Measurements from ENCODE around the gene EFHD2.
"Not testable (repeated sequence)": the region's sequence is repeated elsewhere in the genome, so short reads cannot be mapped to it uniquely, and the experiment has no call there.

The EFHD2 gene

GRCh38 chr1:15457585-15457984 lies 47.9 kb downstream of the EFHD2 start:
- no peak for DNase-seq

GRCh38 chr1:15458388-15458787 lies 48.7 kb downstream of the EFHD2 start:
- DNase-seq, result not testable (repeated sequence)

DNA sequence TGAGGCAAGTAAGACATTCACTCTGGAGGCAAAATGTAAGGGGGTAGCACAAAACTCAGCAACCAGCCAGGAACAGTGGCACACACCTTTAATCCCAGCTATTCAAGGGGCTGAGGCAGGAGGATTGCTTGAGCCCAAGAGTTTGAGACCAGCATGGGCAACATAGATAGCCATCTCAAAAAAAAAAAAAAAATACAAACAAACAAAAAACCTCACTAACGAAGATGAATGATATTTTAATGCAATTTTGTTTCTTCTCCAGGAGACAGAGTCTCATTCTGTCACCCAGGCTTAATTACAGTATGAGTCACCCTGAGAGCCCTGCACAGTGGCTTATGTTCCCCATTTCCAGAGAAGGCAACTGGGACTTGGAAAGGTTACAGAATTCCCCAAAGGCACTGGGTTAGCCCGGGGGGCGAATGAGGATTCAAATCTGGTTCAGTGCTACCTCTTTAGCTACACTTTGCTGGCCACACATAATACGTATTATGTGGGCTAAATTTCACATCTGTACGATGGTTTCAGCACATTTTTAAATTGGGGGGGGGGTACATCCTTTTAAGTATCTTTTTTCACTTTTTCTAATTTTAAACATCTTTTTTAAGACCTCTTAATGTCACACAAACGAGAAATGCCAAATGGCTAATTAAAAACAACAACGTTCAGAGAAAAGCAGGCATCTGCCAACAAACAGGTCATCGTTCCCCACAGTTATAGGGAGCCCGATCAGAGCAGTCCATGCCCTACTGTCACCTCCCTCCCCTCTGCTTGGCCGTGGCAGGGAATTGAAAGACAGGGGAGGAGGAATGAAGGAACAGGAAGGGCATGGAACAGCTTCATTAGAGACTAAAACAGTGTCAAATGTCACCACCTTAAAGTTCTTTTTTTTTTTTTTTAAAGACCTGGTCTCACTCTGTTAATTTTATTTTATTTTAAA lies 50.4 kb downstream of the EFHD2 start:
- no peak for DNase-seq

DNA sequence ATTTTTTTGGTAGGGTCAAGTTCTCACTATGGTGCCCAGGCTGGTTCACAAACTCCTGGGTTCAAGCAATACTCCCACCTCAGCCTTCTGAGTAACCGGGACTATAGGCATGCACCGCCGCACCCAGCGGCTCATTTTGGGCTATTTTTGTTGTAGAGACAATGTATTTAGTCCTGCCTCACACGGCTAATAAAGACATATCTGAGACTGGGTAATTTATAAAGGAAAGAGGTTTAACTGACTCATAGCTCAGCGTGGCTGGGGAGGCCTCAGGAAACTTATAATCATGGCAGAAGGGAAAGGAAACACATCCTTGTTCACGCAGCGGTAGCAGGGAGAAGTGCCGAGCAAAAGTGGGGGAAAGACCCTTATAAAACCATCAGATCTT lies 51.0 kb downstream of the EFHD2 start:
- no peak for DNase-seq

GRCh38 chr1:15463064-15463800 lies 53.5 kb downstream of the EFHD2 start:
- not testable (repeated sequence) for DNase-seq

- not testable (repeated sequence) for DNase-seq
Measured at GRCh38 chr1:15463926-15464322, 54.2 kb downstream of the EFHD2 start.

DNA sequence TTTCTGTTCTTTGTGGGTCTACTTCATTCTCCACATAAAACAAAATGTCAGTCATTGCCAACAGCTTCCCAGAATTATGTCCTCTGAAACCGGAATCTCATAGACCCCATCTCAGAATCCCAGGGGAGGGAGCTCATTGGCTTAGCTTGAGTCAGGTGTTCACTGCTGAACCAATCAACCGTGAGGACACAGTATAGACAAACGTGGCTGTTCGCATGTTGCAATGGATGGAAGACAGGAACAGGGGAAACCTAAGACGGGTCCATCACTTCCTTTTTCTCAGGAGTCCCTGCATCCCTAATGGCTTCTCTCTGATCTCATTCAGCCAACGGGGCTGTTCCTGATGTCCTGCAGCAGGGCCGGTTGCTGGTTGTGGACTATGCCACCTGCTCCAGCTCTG lies 56.0 kb downstream of the EFHD2 start:
- no peak for DNase-seq

- not testable (repeated sequence) for DNase-seq
Measured at GRCh38 chr1:15466955-15467625, 57.4 kb downstream of the EFHD2 start.

DNA sequence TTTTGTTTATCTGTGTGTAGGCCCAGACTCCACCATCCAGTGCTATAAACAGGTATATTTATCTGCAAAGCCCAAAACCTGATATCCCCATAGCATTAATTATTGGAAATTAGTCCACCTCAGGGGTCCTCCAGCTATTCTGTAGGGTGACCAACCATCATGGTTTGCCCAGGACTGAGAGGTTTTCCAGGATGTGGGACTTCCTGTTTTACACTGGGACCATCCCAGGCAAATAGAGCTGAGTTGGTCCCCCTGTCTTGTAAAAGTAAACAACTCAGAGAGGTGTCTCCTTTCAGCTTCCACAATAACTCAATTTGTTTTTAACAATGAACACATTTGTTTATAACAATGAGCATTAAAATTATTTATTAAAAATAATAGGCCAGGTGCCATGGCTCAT lies 58.5 kb downstream of the EFHD2 start:
- no peak for DNase-seq

DNA sequence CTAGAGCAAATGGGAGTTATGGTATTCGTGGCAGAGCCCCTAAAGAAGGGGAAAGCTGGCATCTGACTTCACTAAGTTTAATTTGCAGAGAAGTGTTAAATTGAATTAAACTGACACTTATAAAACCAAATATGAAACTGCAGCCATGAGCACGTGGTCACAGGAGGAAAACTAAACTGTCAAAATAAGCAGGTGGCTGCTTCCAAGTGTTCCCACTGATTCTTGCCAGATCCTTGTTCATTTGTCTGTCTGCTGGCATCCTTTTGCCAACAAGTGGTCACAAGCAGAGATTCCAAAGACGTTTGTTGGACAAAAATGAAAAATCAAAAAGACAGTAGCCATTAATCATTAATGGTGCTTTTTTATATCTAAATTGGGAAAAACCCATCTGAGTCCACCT lies 59.7 kb downstream of the EFHD2 start:
- no peak for DNase-seq

- DNase-seq, result not testable (repeated sequence)
Measured at GRCh38 chr1:15469821-15470448, 60.2 kb downstream of the EFHD2 start.

DNA sequence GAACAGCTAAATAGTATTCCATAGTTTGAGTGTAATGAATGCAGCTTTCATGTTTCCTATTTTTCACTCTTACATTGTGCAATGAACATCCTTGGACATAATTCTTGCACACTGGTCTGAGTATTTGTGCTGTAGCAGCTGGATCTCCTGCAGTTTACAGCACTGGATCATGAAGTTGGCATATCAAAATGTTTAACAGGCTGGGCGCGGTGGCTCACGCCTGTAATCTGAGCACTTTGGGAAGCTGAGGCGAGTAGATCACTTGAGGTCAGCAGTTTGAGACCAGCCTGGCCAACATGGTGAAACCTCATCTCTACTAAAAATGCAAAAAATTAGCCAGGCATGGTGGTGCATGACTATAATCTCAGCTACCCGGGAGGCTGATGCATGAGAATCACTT lies 61.4 kb downstream of the EFHD2 start:
- not testable (repeated sequence) for DNase-seq

DNA sequence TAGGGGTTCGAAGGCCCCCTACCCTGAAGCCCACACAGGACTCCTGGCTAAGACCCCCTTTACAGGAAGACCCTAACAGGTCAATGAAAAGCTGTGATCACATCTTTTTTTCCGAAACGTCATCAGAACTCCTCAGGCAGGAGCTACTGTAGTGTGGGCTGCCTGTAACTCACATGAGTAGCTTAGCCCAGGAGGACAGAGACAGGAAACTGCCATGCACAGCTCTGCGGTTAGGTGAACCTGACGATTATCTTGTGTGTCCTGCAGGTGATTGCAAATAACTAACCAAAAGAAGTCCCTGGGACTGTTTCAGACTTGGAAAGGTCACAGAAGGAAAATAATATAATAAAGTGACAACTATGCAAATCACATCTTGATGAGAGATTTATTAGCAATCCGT lies 62.0 kb downstream of the EFHD2 start:
- DNase-seq, result not testable (repeated sequence)

- no peak for DNase-seq
Measured at GRCh38 chr1:15472587-15472986, 62.9 kb downstream of the EFHD2 start.

- DNase-seq, result no peak
Measured at GRCh38 chr1:15475752-15476314, 66.1 kb downstream of the EFHD2 start, which contains the start of gene CELA2B. Gene CELA2B, plus strand, starts transcription at chr1:15476104. Its CDS starts 22 bp downstream, at chr1:15476126.

DNA sequence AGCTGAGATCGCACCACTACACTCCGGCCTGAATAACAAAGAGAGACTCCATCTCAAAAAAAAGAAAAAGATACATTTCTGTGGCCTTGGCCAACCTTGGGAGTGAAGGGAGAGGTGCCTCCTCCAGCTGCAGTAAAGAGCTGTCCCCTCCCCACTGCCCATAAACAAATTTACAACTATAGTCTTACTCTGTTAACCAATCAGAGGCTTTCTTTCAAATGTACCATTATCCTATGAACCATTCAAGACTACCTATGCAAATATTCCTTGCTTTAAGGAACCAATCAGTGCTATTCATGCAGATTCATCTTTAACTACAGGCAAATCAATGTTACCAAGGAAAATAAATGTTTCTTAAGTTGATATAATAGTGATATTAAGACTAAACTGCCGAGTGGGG lies 67.2 kb downstream of the EFHD2 start:
- no peak for DNase-seq

DNA sequence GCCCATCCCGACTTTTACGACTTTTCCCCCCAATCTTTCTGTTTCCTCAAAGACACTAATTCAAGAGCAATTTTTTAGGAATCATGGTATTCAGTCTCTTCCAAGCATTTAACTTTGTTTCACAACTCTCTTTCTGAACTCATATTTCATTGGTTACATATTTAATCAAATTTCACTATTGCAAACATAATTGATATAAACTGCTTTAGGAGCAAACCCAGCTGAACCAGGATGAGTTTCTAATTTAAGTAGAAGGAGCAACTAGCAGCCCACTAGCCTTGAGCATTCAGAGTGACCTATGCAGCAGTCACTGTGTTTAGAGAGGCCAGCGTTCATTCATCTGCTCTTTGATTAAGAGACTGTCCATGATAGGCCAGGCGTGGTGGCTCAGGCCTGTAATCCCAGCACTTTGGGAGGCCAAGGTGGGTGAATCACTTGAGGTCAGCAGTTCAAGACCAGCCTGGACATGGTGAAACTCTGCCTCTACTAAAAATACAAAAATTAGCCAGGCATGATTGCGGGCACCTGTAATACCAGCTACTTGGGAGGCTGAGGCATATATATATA lies 68.0 kb downstream of the EFHD2 start:
- DNase-seq, result no peak

All from stimulated activated CD4-positive, alpha-beta T cell treated with anti-CD3 and anti-CD28 coated beads, Interleukin-2, amount 100 ng/mL, for 48 hours (primary cell).